BLaER1 (cell line): Measurements from ENCODE around the gene VDAC1.

Experiments used
- H3K27ac ChIP-seq: shearing (Covaris generic); formaldehyde crosslinking; 2 replicates; pipeline ENCODE4 v1.8.1; 2022
- H3K27me3 ChIP-seq: shearing (Covaris generic); formaldehyde crosslinking; 2 replicates; pipeline ENCODE4 v1.8.1; 2022
- H3K36me3 ChIP-seq: shearing (Covaris generic); formaldehyde crosslinking; 2 replicates; pipeline ENCODE4 v1.8.1; 2022
- H3K4me1 ChIP-seq: shearing (Covaris generic); formaldehyde crosslinking; 2 replicates; pipeline ENCODE4 v1.8.1; 2022
- H3K4me2 ChIP-seq: shearing (Covaris generic); formaldehyde crosslinking; 2 replicates; pipeline ENCODE4 v1.8.1; 2022
- H3K4me3 ChIP-seq: shearing (Covaris generic); formaldehyde crosslinking; 2 replicates; pipeline ENCODE4 v1.8.1; 2022
- H3K9ac ChIP-seq: shearing (Covaris generic); formaldehyde crosslinking; 2 replicates; pipeline ENCODE4 v1.8.1; 2022
- H3K9me3 ChIP-seq: shearing (Covaris generic); formaldehyde crosslinking; 2 replicates; pipeline ENCODE4 v1.8.1; 2022
- H4K20me1 ChIP-seq: shearing (Covaris generic); formaldehyde crosslinking; 2 replicates; pipeline ENCODE4 v1.8.1; 2022
- Cebpa-rat ChIP-seq: shearing (Covaris generic); IDR thresholded peaks from 2 replicates; pipeline ENCODE4 v1.8.1; 2022

Gene VDAC1

GRCh38 chr5:133930061-133930812 is 74.5 kb downstream of the VDAC1 start:
- H3K9ac ChIP-seq: no peak overlapping the region; the same call in 1 of the 2 replicates
- TF ChIP-seq Cebpa-rat: no peak
- H3K4me2 ChIP-seq: peak overlapping the region; percentile 95
- no peaks in the 10 kb centered on the region for H3K9me3 ChIP-seq
- H3K4me3 ChIP-seq: no peak overlapping the region
- H3K27me3 ChIP-seq: no peaks in the 10 kb centered on the region
- no peaks in the 10 kb centered on the region for H3K36me3 ChIP-seq
- H3K4me1 ChIP-seq: peaks cover 97% of the 10 kb centered on the region
- H4K20me1 ChIP-seq: no peaks in the 10 kb centered on the region
- H3K27ac ChIP-seq: peak overlapping the region; percentile 54; the same call in 1 of the 2 replicates

- Histone ChIP-seq H3K9me3 (no peaks in the 10 kb centered on the region), H4K20me1 (no peaks in the 10 kb centered on the region), H3K4me1 (peaks cover 97% of the 10 kb centered on the region), H3K36me3 (no peaks in the 10 kb centered on the region), H3K9ac (no peak overlapping the region), H3K27me3 (no peaks in the 10 kb centered on the region), H3K4me3 (no peak overlapping the region), H3K27ac (peak overlapping the region; percentile 23), H3K4me2 (peak overlapping the region; percentile 95)
- TF ChIP-seq Cebpa-rat: no peak
Measured at GRCh38 chr5:133928587-133929393, 76.0 kb downstream of the VDAC1 start.

GRCh38 chr5:133927300-133928180 is 77.2 kb downstream of the VDAC1 start:
- Histone ChIP-seq H3K4me2 (peak overlapping the region; percentile 95), H3K4me3 (no peak overlapping the region), H3K9ac (no peak overlapping the region), H3K27ac (0 out of 2 replicates have a peak overlapping the region, but pooled peaks have one; percentile 32), H3K27me3 (no peaks in the 10 kb centered on the region), H3K36me3 (no peaks in the 10 kb centered on the region), H4K20me1 (no peaks in the 10 kb centered on the region), H3K9me3 (no peaks in the 10 kb centered on the region), H3K4me1 (peaks cover 87% of the 10 kb centered on the region)
- no peak for TF ChIP-seq Cebpa-rat

- Histone ChIP-seq H3K36me3 (no peaks in the 10 kb centered on the region), H3K9me3 (no peaks in the 10 kb centered on the region), H3K4me3 (no peak overlapping the region), H3K27me3 (no peaks in the 10 kb centered on the region), H3K4me2 (peak overlapping the region; percentile 53), H3K4me1 (peaks cover 79% of the 10 kb centered on the region), H3K27ac (peak overlapping the region; percentile 32; the same call in 1 of the 2 replicates), H3K9ac (no peak overlapping the region), H4K20me1 (no peaks in the 10 kb centered on the region)
- no peak for TF ChIP-seq Cebpa-rat
Measured at GRCh38 chr5:133926489-133927299, 78.1 kb downstream of the VDAC1 start.

GRCh38 chr5:133925866-133926488 is 78.8 kb downstream of the VDAC1 start:
- no peak overlapping the region for H3K27ac ChIP-seq
- H3K9ac ChIP-seq: no peak overlapping the region

GRCh38 chr5:133925269-133925668 is 79.5 kb downstream of the VDAC1 start:
- H3K27me3 ChIP-seq: no peaks in the 10 kb centered on the region
- H3K9ac ChIP-seq: no peak overlapping the region
- peaks cover 71% of the 10 kb centered on the region for H3K4me1 ChIP-seq
- no peaks in the 10 kb centered on the region for H3K9me3 ChIP-seq
- no peak overlapping the region for H3K27ac ChIP-seq
- no peaks in the 10 kb centered on the region for H3K36me3 ChIP-seq
- TF ChIP-seq Cebpa-rat: no peak
- peak overlapping the region; percentile 5 for H3K4me2 ChIP-seq
- H3K4me3 ChIP-seq: no peak overlapping the region
- no peaks in the 10 kb centered on the region for H4K20me1 ChIP-seq

More at GRCh38 chr5:133925866-133926488, 78.8 kb downstream of the VDAC1 start:
- Histone ChIP-seq H3K4me1 (peaks cover 72% of the 10 kb centered on the region), H3K9me3 (no peaks in the 10 kb centered on the region), H3K4me3 (no peak overlapping the region), H4K20me1 (no peaks in the 10 kb centered on the region), H3K36me3 (no peaks in the 10 kb centered on the region), H3K4me2 (peak overlapping the region; percentile 53), H3K27me3 (no peaks in the 10 kb centered on the region)
- TF ChIP-seq Cebpa-rat: no peak

GRCh38 chr5:133924221-133924920 is 80.4 kb downstream of the VDAC1 start:
- Histone ChIP-seq H3K9ac (no peak overlapping the region), H3K4me2 (peak overlapping the region; percentile 5)
- TF ChIP-seq Cebpa-rat: no peak

GRCh38 chr5:133921979-133922378 is 82.8 kb downstream of the VDAC1 start:
- Histone ChIP-seq H4K20me1 (no peaks in the 10 kb centered on the region), H3K27ac (no peak overlapping the region), H3K4me3 (no peak overlapping the region), H3K9ac (no peak overlapping the region), H3K9me3 (no peaks in the 10 kb centered on the region), H3K4me2 (no peak overlapping the region), H3K36me3 (no peaks in the 10 kb centered on the region), H3K27me3 (no peaks in the 10 kb centered on the region), H3K4me1 (peaks cover 57% of the 10 kb centered on the region)
- TF ChIP-seq Cebpa-rat: no peak

More at GRCh38 chr5:133924221-133924920, 80.4 kb downstream of the VDAC1 start:
- H3K4me3 ChIP-seq: no peak overlapping the region
- no peaks in the 10 kb centered on the region for H4K20me1 ChIP-seq
- H3K27ac ChIP-seq: no peak overlapping the region
- peaks cover 70% of the 10 kb centered on the region for H3K4me1 ChIP-seq
- H3K27me3 ChIP-seq: no peaks in the 10 kb centered on the region
- no peaks in the 10 kb centered on the region for H3K36me3 ChIP-seq
- no peaks in the 10 kb centered on the region for H3K9me3 ChIP-seq
